GM23338 (cell line): ENCODE results near the gene DPP3. TPM values are rescaled to one million over a fixed set of nuclear protein-coding genes. Genes with fewer than 3 reads are reported as not detected.
A peak's percentile ranks its signal among the peaks of the same experiment; 100 is the strongest.

Experiments used
- ATAC-seq: fragments of 200-7000 bp; cut with Tn5 transposase; 3 replicates; pipeline ENCODE4 v1.9.1; 2020
- DNase-seq: peaks from one replicate; pipeline ENCODE4 v3.0.0-alpha.2; 2015; ENCODE audit warnings: low spot score
- H2AFZ ChIP-seq: fragments of 200-600 bp; sonication (generic); 2 replicates; pipeline ENCODE4 v1.8.0; 2016; ENCODE audit warnings: antibody characterized with exemption, mild to moderate bottlenecking, moderate library complexity
- H3F3A ChIP-seq: fragments of 200-600 bp; sonication (generic); replicated peaks from 2 replicates; pipeline ENCODE4 v1.8.0; 2017; ENCODE audit warnings: antibody characterized with exemption, mixed run types, low read depth
- H3K27ac ChIP-seq: fragments of 200-600 bp; sonication (generic); 2 replicates; pipeline ENCODE4 v1.6.1; 2016; ENCODE audit warnings: low read depth
- H3K27me3 ChIP-seq: fragments of 200-600 bp; sonication (generic); 2 replicates; pipeline ENCODE4 v1.8.0; 2016; ENCODE audit warnings: mild to moderate bottlenecking, mixed run types, moderate library complexity; ENCODE audit not compliant: insufficient read depth
- H3K36me3 ChIP-seq: fragments of 200-600 bp; sonication (generic); 2 replicates; pipeline ENCODE4 v1.8.0; 2016; ENCODE audit warnings: mild to moderate bottlenecking; ENCODE audit not compliant: insufficient read depth
- H3K4me1 ChIP-seq: fragments of 200-600 bp; sonication (generic); 2 replicates; pipeline ENCODE4 v1.8.0; 2016; ENCODE audit warnings: mild to moderate bottlenecking, moderate library complexity; ENCODE audit not compliant: insufficient read depth
- H3K4me2 ChIP-seq: fragments of 200-600 bp; sonication (generic); 2 replicates; pipeline ENCODE4 v1.7.1; 2017; ENCODE audit warnings: mixed run types
- H3K4me3 ChIP-seq: fragments of 200-600 bp; sonication (generic); 2 replicates; pipeline ENCODE4 v1.6.1; 2016; ENCODE audit warnings: mixed run types
- H3K79me2 ChIP-seq: fragments of 200-600 bp; sonication (generic); replicated peaks from 2 replicates; pipeline ENCODE4 v1.8.0; 2017; ENCODE audit warnings: mild to moderate bottlenecking; ENCODE audit not compliant: insufficient read depth
- H3K9me2 ChIP-seq: fragments of 200-600 bp; sonication (generic); 2 replicates; pipeline ENCODE4 v1.8.0; 2017; ENCODE audit not compliant: insufficient read depth
- H4K20me1 ChIP-seq: fragments of 200-600 bp; sonication (generic); replicated peaks from 2 replicates; pipeline ENCODE4 v1.8.0; 2017; ENCODE audit warnings: mild to moderate bottlenecking; ENCODE audit not compliant: insufficient read depth
- H3K27ac Mint-ChIP-seq: 2 replicates; pipeline ENCODE4 v1.8.0; 2020; ENCODE audit warnings: inconsistent platforms, mild to moderate bottlenecking, moderate library complexity, mixed read lengths
- H3K27me3 Mint-ChIP-seq: 3 replicates; pipeline ENCODE4 v1.8.0; 2022; ENCODE audit warnings: low read depth, mild to moderate bottlenecking, moderate library complexity, mixed read lengths, inconsistent platforms; ENCODE audit not compliant: insufficient read depth, poor library complexity
- H3K36me3 Mint-ChIP-seq: 3 replicates; pipeline ENCODE4 v1.8.0; 2021; ENCODE audit warnings: low read depth, mild to moderate bottlenecking, inconsistent platforms, moderate library complexity, mixed read lengths
- H3K4me1 Mint-ChIP-seq: 3 replicates; pipeline ENCODE4 v1.8.0; 2020; ENCODE audit warnings: mild to moderate bottlenecking, inconsistent platforms, mixed read lengths
- H3K4me3 Mint-ChIP-seq: 3 replicates; pipeline ENCODE4 v1.8.0; 2021; ENCODE audit warnings: moderate library complexity, mild to moderate bottlenecking, inconsistent platforms, mixed read lengths
- H3K9me3 Mint-ChIP-seq: 3 replicates; pipeline ENCODE4 v1.8.0; 2020; ENCODE audit warnings: moderate library complexity, mild to moderate bottlenecking, inconsistent platforms, mixed read lengths
- CREB1 ChIP-seq: fragments of 250-450 bp; sonication (Bioruptor Pico); IDR thresholded peaks from 2 replicates; pipeline ENCODE4 v1.5.0; 2020; ENCODE audit warnings: low read depth, mild to moderate bottlenecking, moderate library complexity
- CTCF ChIP-seq, 2 experiments: fragments of 200-600 bp in 1 of 2; sonication (generic) in 1 of 2; conservative IDR thresholded peaks; 2 replicates each; pipeline versions ENCODE4 v1.5.1 to v1.6.1; 2016 to 2017; ENCODE audit warnings: antibody characterized with exemption in 2 of 2, low read depth in 2 of 2, mild to moderate bottlenecking in 2 of 2, moderate library complexity in 1 of 2
- EZH2 ChIP-seq: fragments of 200-600 bp; sonication (generic); IDR thresholded peaks from one replicate; pipeline ENCODE4 v1.8.0; 2017; ENCODE audit warnings: antibody characterized with exemption, mild to moderate bottlenecking, low read depth; ENCODE audit not compliant: unreplicated experiment
- EZH2phosphoT487 ChIP-seq: fragments of 200-600 bp; sonication (generic); IDR thresholded peaks from one replicate; pipeline ENCODE4 v1.8.1; 2018; ENCODE audit warnings: antibody characterized with exemption; ENCODE audit not compliant: unreplicated experiment
- JUNB ChIP-seq: IDR thresholded peaks from one replicate; pipeline ENCODE4 v1.6.1; 2016; ENCODE audit warnings: antibody characterized with exemption; ENCODE audit not compliant: unreplicated experiment
- NANOG ChIP-seq: IDR thresholded peaks from 2 replicates; pipeline ENCODE4 v1.6.1; 2016; ENCODE audit warnings: antibody characterized with exemption, borderline replicate concordance
- POLR2AphosphoS5 ChIP-seq: IDR thresholded peaks from 2 replicates; pipeline ENCODE4 v1.6.1; 2016; ENCODE audit warnings: antibody characterized with exemption, low read depth
- STAT1 ChIP-seq: IDR thresholded peaks from one replicate; pipeline ENCODE4 v1.6.1; 2016; ENCODE audit warnings: antibody characterized with exemption; ENCODE audit not compliant: unreplicated experiment
- ZNF114 ChIP-seq: fragments of 250-450 bp; sonication (Bioruptor Pico); IDR thresholded peaks from 2 replicates; pipeline ENCODE4 v1.5.0; 2020; ENCODE audit warnings: mild to moderate bottlenecking, moderate library complexity
- polyA plus RNA-seq: library from polyadenylated mRNA; unstranded; fragments of >200 nt; fragmentation: Nextera tagmentation; extraction: Ambion mirVana; gene quantifications from 2 replicates; pipeline ENCODE4 v1.2.1, GENCODE V29; 2016
- total RNA-seq: library from RNA; depleted of rRNA; stranded (reverse); fragments of >200 nt; shearing (Covaris generic); gene quantifications from 2 replicates; pipeline ENCODE4 v1.2.3, GENCODE V29; 2014
- TF ChIP-seq, protein P1 (sequence below): fragments of 250-450 bp; sonication (Bioruptor Pico); IDR thresholded peaks from 2 replicates; pipeline ENCODE4 v1.5.0; 2020; ENCODE audit warnings: mild to moderate bottlenecking, moderate library complexity

The DPP3 gene
- total and polyA plus RNA-seq, 2 experiments from 2014 or later: 22.7 to 85.9 TPM

- H3K27ac ChIP-seq: no peak overlapping the region
- Mint-ChIP-seq H3K36me3 (peaks cover 4% of the 10 kb centered on the region; the same call in 1 of the 3 replicates), H3K4me3 (peak overlapping the region; percentile 81), H3K27ac (no peak overlapping the region), H3K27me3 (peaks cover 12% of the 10 kb centered on the region), H3K4me1 (peaks cover 38% of the 10 kb centered on the region), H3K9me3 (no peaks in the 10 kb centered on the region; the same call in 2 of the 3 replicates)
- H3K4me2 ChIP-seq: peak overlapping the region; percentile 97
- no peaks in the 10 kb centered on the region for H3K9me2 ChIP-seq
- DNase-seq (no peak), ATAC-seq (no peak)
- H3K36me3 ChIP-seq: no peaks in the 10 kb centered on the region
- H3K4me1 ChIP-seq: peaks cover 35% of the 10 kb centered on the region
- no peak overlapping the region for H2AFZ ChIP-seq
- H3K79me2 ChIP-seq: 0 out of 2 replicates have a peak, but pooled peaks cover 4% of the 10 kb centered on the region
- no peaks in the 10 kb centered on the region for H3K27me3 ChIP-seq
- H4K20me1 ChIP-seq: peaks cover 7% of the 10 kb centered on the region
- peak overlapping the region; percentile 97; the same call in 1 of the 2 replicates for H3K4me3 ChIP-seq
- TF ChIP-seq STAT1: no peak
- no peak for TF ChIP-seq EZH2phosphoT487
- TF ChIP-seq CTCF (conservative IDR thresholded peaks at IDR 0.05; ENCODE audit: low read depth in 2 of 2): peak in 1 of 2 experiments; percentile 22; a peak in 1 of 4 replicates
- no peak for TF ChIP-seq ZNF114 (CRISPR knock-in tag)
- no peak for TF ChIP-seq EZH2
- TF ChIP-seq POLR2AphosphoS5: no peak
- 0 out of 2 replicates have a peak, but pooled peaks cover 7% of the 10 kb centered on the region for H3F3A ChIP-seq
Measured at GRCh38 chr11:66548041-66548440, 67.8 kb downstream of the DPP3 start.

DNA sequence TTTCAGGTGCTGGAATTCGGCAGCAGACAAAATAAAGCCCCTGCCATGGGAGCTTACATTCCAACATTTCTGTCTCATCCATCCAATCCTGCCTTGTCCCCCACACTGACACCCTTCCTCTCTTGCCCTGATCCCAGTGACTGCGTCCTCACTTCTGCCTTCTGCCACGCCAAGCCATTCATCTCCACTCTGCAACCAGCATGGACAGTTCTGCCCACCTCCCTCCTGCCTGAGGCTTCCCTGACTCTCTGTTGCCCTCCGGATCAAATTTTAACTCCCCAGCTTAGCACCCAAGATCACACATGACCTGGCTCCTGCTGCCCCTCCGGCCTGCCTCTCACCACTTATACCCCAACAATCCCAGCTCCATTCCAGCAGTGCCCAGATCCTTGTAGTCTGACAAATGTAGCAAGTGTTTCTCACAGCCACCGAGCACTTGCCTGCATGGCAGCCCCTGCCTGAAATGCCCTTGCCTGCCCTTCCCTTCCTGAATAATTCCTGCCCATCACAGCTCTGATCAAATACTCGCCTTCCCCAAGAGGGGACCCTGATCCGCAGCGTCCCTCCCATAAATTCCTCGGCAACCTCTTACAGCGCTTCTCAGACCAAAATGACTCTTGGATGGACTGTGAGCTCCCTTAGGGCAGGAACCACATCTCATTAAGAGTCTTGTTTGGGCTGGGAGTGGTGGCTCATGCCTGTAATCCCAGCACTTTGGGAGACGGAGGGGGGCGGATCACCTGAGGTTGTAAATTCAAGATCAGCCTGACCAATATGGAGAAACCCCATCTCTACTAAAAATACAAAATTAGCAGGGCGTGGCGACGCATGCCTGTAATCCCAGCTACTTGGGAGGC is 68.8 kb downstream of the DPP3 start:
- Histone ChIP-seq H3K27ac (no peak overlapping the region), H3F3A (0 out of 2 replicates have a peak, but pooled peaks cover 3% of the 10 kb centered on the region), H3K36me3 (no peaks in the 10 kb centered on the region), H3K4me1 (peaks cover 35% of the 10 kb centered on the region), H2AFZ (no peak overlapping the region), H3K4me2 (0 out of 2 replicates have a peak overlapping the region, but pooled peaks have one; percentile 4), H4K20me1 (peaks cover 7% of the 10 kb centered on the region), H3K4me3 (no peak overlapping the region), H3K79me2 (0 out of 2 replicates have a peak, but pooled peaks cover 4% of the 10 kb centered on the region), H3K9me2 (no peaks in the 10 kb centered on the region), H3K27me3 (no peaks in the 10 kb centered on the region)
- DNase-seq (peak; percentile 38), ATAC-seq (no peak)
- peaks cover 4% of the 10 kb centered on the region; the same call in 1 of the 3 replicates for H3K36me3 Mint-ChIP-seq
- peaks cover 6% of the 10 kb centered on the region for H3K27me3 Mint-ChIP-seq
- H3K9me3 Mint-ChIP-seq: no peaks in the 10 kb centered on the region; the same call in 2 of the 3 replicates
- H3K27ac Mint-ChIP-seq: peak overlapping the region; percentile 7; the same call in 1 of the 2 replicates
- H3K4me3 Mint-ChIP-seq: peak overlapping the region; percentile 11; the same call in 1 of the 3 replicates
- H3K4me1 Mint-ChIP-seq: peaks cover 31% of the 10 kb centered on the region
- no peak for TF ChIP-seq CREB1 (CRISPR knock-in tag)
- TF ChIP-seq, protein P1, sequence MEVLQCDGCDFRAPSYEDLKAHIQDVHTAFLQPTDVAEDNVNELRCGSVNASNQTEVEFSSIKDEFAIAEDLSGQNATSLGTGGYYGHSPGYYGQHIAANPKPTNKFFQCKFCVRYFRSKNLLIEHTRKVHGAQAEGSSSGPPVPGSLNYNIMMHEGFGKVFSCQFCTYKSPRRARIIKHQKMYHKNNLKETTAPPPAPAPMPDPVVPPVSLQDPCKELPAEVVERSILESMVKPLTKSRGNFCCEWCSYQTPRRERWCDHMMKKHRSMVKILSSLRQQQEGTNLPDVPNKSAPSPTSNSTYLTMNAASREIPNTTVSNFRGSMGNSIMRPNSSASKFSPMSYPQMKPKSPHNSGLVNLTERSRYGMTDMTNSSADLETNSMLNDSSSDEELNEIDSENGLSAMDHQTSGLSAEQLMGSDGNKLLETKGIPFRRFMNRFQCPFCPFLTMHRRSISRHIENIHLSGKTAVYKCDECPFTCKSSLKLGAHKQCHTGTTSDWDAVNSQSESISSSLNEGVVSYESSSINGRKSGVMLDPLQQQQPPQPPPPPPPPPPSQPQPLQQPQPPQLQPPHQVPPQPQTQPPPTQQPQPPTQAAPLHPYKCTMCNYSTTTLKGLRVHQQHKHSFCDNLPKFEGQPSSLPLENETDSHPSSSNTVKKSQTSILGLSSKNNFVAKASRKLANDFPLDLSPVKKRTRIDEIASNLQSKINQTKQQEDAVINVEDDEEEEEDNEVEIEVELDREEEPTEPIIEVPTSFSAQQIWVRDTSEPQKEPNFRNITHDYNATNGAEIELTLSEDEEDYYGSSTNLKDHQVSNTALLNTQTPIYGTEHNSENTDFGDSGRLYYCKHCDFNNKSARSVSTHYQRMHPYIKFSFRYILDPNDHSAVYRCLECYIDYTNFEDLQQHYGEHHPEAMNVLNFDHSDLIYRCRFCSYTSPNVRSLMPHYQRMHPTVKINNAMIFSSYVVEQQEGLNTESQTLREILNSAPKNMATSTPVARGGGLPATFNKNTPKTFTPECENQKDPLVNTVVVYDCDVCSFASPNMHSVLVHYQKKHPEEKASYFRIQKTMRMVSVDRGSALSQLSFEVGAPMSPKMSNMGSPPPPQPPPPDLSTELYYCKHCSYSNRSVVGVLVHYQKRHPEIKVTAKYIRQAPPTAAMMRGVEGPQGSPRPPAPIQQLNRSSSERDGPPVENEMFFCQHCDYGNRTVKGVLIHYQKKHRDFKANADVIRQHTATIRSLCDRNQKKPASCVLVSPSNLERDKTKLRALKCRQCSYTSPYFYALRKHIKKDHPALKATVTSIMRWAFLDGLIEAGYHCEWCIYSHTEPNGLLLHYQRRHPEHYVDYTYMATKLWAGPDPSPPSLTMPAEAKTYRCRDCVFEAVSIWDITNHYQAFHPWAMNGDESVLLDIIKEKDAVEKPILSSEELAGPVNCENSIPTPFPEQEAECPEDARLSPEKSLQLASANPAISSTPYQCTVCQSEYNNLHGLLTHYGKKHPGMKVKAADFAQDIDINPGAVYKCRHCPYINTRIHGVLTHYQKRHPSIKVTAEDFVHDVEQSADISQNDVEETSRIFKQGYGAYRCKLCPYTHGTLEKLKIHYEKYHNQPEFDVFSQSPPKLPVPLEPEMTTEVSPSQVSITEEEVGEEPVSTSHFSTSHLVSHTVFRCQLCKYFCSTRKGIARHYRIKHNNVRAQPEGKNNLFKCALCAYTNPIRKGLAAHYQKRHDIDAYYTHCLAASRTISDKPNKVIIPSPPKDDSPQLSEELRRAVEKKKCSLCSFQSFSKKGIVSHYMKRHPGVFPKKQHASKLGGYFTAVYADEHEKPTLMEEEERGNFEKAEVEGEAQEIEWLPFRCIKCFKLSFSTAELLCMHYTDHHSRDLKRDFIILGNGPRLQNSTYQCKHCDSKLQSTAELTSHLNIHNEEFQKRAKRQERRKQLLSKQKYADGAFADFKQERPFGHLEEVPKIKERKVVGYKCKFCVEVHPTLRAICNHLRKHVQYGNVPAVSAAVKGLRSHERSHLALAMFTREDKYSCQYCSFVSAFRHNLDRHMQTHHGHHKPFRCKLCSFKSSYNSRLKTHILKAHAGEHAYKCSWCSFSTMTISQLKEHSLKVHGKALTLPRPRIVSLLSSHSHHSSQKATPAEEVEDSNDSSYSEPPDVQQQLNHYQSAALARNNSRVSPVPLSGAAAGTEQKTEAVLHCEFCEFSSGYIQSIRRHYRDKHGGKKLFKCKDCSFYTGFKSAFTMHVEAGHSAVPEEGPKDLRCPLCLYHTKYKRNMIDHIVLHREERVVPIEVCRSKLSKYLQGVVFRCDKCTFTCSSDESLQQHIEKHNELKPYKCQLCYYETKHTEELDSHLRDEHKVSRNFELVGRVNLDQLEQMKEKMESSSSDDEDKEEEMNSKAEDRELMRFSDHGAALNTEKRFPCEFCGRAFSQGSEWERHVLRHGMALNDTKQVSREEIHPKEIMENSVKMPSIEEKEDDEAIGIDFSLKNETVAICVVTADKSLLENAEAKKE: no peak
- TF ChIP-seq JUNB: no peak
- TF ChIP-seq NANOG: no peak
- TF ChIP-seq CTCF (conservative IDR thresholded peaks at IDR 0.05; ENCODE audit: low read depth in 2 of 2): no peak
